ENCODE results near the gene ZNF862. TPM values are rescaled to one million over a fixed set of nuclear protein-coding genes. Genes with fewer than 3 reads are reported as not detected.

ZNF862 gene
- total and polyA plus RNA-seq, 2 experiments from 2014 or later = 8.9 to 22.6 TPM

GRCh38 chr7:149824748-149825566, 13.2 kb upstream of the ZNF862 start:
- Histone ChIP-seq H3K27ac (no peak overlapping the region), H3K4me1 (ENCODE audit: low read depth) (no peaks in the 10 kb centered on the region), H3K27me3 (no peaks in the 10 kb centered on the region), H3K9me3 (ENCODE audit: low read depth) (no peaks in the 10 kb centered on the region), H3K36me3 (peaks cover 4% of the 10 kb centered on the region), H3K4me3 (no peak overlapping the region)
- no peak for TF ChIP-seq CTCF (IDR thresholded peaks at IDR 0.05; ENCODE audit: low read depth, low read length)
- DNase-seq (ENCODE audit: low read depth in 1 of 2, low spot score in 1 of 2) = no peak

- H3K4me1 ChIP-seq (ENCODE audit: low read depth) = no peaks in the 10 kb centered on the region
- peaks cover 4% of the 10 kb centered on the region for H3K36me3 ChIP-seq
Measured at GRCh38 chr7:149825567-149826343, 12.4 kb upstream of the ZNF862 start.

GRCh38 chr7:149826344-149827088, 11.7 kb upstream of the ZNF862 start:
- Histone ChIP-seq H3K9me3 (ENCODE audit: low read depth) (no peaks in the 10 kb centered on the region), H3K27ac (no peak overlapping the region), H3K4me1 (ENCODE audit: low read depth) (no peaks in the 10 kb centered on the region), H3K27me3 (no peaks in the 10 kb centered on the region), H3K36me3 (peaks cover 4% of the 10 kb centered on the region), H3K4me3 (no peak overlapping the region)
- TF ChIP-seq CTCF (IDR thresholded peaks at IDR 0.05; ENCODE audit: low read depth, low read length) = no peak
- DNase-seq (ENCODE audit: low read depth in 1 of 2, low spot score in 1 of 2) = no peak

More at GRCh38 chr7:149825567-149826343, 12.4 kb upstream of the ZNF862 start:
- DNase-seq (ENCODE audit: low read depth in 1 of 2, low spot score in 1 of 2) = no peak
- no peak for TF ChIP-seq CTCF (IDR thresholded peaks at IDR 0.05; ENCODE audit: low read depth, low read length)
- Histone ChIP-seq H3K9me3 (ENCODE audit: low read depth) (no peaks in the 10 kb centered on the region), H3K27ac (no peak overlapping the region), H3K4me3 (no peak overlapping the region), H3K27me3 (no peaks in the 10 kb centered on the region)

GRCh38 chr7:149827089-149827981, 10.8 kb upstream of the ZNF862 start:
- Histone ChIP-seq H3K27ac (no peak overlapping the region), H3K36me3 (peaks cover 4% of the 10 kb centered on the region), H3K4me3 (no peak overlapping the region), H3K27me3 (no peaks in the 10 kb centered on the region), H3K4me1 (ENCODE audit: low read depth) (no peaks in the 10 kb centered on the region), H3K9me3 (ENCODE audit: low read depth) (no peaks in the 10 kb centered on the region)
- no peak for TF ChIP-seq CTCF (IDR thresholded peaks at IDR 0.05; ENCODE audit: low read depth, low read length)
- DNase-seq (ENCODE audit: low read depth in 1 of 2, low spot score in 1 of 2) = no peak

Measured in cardiac muscle cell (in vitro differentiated cells and primary cell).